ENCODE measurements around the gene FBXW12.

GRCh38 chr3:48406443-48407431 lies 34.7 kb downstream of the FBXW12 start:
- TF ChIP-seq CTCF (IDR thresholded peaks at IDR 0.05; ENCODE audit: extremely low read depth in 1 of 2, insufficient read depth in 1 of 2, low read depth in 1 of 2, low read length in 2 of 2), result no peak
- TF ChIP-seq, protein P1, sequence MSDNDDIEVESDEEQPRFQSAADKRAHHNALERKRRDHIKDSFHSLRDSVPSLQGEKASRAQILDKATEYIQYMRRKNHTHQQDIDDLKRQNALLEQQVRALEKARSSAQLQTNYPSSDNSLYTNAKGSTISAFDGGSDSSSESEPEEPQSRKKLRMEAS (IDR thresholded peaks at IDR 0.05; ENCODE audit: insufficient read depth, insufficient read length), result no peak
